ENCODE measurements around the gene PYY. TPM values are rescaled to one million over a fixed set of nuclear protein-coding genes. Genes with fewer than 3 reads are reported as not detected.

Gene PYY
- total and polyA plus RNA-seq, 10 donors: not detected

GRCh38 chr17:43958748-43959352 is 5.1 kb upstream of the PYY start:
- WGBS, 5 donors: 51 to 76% (median 59%) methylated on average over 2 of the region's 2 CpGs
- H3K27me3 ChIP-seq (replicated peaks in 1 of 7): peaks cover 0 to 53% (median 6%) of the 10 kb centered on the region in 7 donors
- no peak for DNase-seq
- no peaks in the 10 kb centered on the region for H3K4me1 ChIP-seq
- TF ChIP-seq POLR2AphosphoS5 (IDR thresholded peaks at IDR 0.05) (no peak), CTCF (IDR thresholded peaks at IDR 0.05 in 8 of 11, conservative IDR thresholded peaks at IDR 0.05 in 3 of 11) (no peak), POLR2A (IDR thresholded peaks at IDR 0.05) (no peak)
- no peak overlapping the region for H3K4me3 ChIP-seq
- no peaks in the 10 kb centered on the region for H3K36me3 ChIP-seq
- no peak overlapping the region for H3K27ac ChIP-seq
- H3K9me3 ChIP-seq: no peaks in the 10 kb centered on the region
- intact Hi-C loops (cut with DNase I; ENCODE audit: low total_unique reads): no loop called here

- intact Hi-C loops (cut with DNase I; ENCODE audit: low total_unique reads): no loop called here
- no peaks in the 10 kb centered on the region for H3K9me3 ChIP-seq
- H3K27me3 ChIP-seq (replicated peaks in 1 of 7): peaks cover 0 to 60% (median 31%) of the 10 kb centered on the region in 7 donors
- no peak overlapping the region for H3K4me3 ChIP-seq
- WGBS, 5 donors: 79 to 86% (median 84%) methylated on average over 8 of the region's 8 CpGs
- no peak for DNase-seq
- TF ChIP-seq POLR2AphosphoS5 (IDR thresholded peaks at IDR 0.05) (no peak), POLR2A (IDR thresholded peaks at IDR 0.05) (no peak), CTCF (IDR thresholded peaks at IDR 0.05 in 8 of 11, conservative IDR thresholded peaks at IDR 0.05 in 3 of 11) (no peak)
- H3K27ac ChIP-seq: no peak overlapping the region
- peaks cover 0 to 14% (median 12%) of the 10 kb centered on the region in 6 donors for H3K4me1 ChIP-seq
- H3K36me3 ChIP-seq: no peaks in the 10 kb centered on the region
Measured at GRCh38 chr17:43956222-43956621, 2.5 kb upstream of the PYY start.

- Histone ChIP-seq H3K27ac (no peak overlapping the region), H3K36me3 (no peaks in the 10 kb centered on the region), H3K27me3 (replicated peaks in 1 of 7) (peaks cover 0 to 83% (median 38%) of the 10 kb centered on the region in 7 donors), H3K9me3 (no peaks in the 10 kb centered on the region), H3K4me3 (peak overlapping the region in 1 of 8 donors; percentile 24), H3K4me1 (peaks cover 0 to 14% (median 12%) of the 10 kb centered on the region in 6 donors)
- no peak for TF ChIP-seq POLR2A (IDR thresholded peaks at IDR 0.05)
- TF ChIP-seq CTCF (IDR thresholded peaks at IDR 0.05 in 8 of 11, conservative IDR thresholded peaks at IDR 0.05 in 3 of 11): no peak
- TF ChIP-seq POLR2AphosphoS5 (IDR thresholded peaks at IDR 0.05): no peak
- 8 to 16% (median 9%) methylated on average over 53 to 82 of the region's 82 CpGs for WGBS, 5 donors
- intact Hi-C loops (cut with DNase I; ENCODE audit: low total_unique reads): no loop called here
- DNase-seq: no peak
Measured at GRCh38 chr17:43952724-43953666, 745 bp downstream of the PYY start.

GRCh38 chr17:43952351-43952723 is 1.4 kb downstream of the PYY start:
- DNase-seq: no peak
- 41 to 55% (median 50%) methylated on average over 19 of the region's 19 CpGs for WGBS, 5 donors

More at GRCh38 chr17:43952351-43952723, 1.4 kb downstream of the PYY start:
- Histone ChIP-seq H3K4me1 (peaks cover 0 to 14% (median 12%) of the 10 kb centered on the region in 6 donors), H3K9me3 (no peaks in the 10 kb centered on the region), H3K4me3 (peak overlapping the region in 1 of 8 donors; percentile 24), H3K27me3 (replicated peaks in 1 of 7) (peaks cover 0 to 84% (median 38%) of the 10 kb centered on the region in 7 donors), H3K36me3 (no peaks in the 10 kb centered on the region), H3K27ac (no peak overlapping the region)
- TF ChIP-seq POLR2A (IDR thresholded peaks at IDR 0.05) (no peak), POLR2AphosphoS5 (IDR thresholded peaks at IDR 0.05) (no peak), CTCF (IDR thresholded peaks at IDR 0.05 in 8 of 11, conservative IDR thresholded peaks at IDR 0.05 in 3 of 11) (no peak)
- intact Hi-C loops (cut with DNase I; ENCODE audit: low total_unique reads): no loop called here

Data from spleen (tissue), 11 donors.